NCI-H2171 treated with DMSO at 0.1 percent for 48 hours (cell line): ENCODE data around the gene ADA.

Experiments used
- DNase-seq: peaks from one replicate; lab custom pipeline; 2025; lab: John Stamatoyannopoulos, UW

ADA gene

GRCh38 chr20:44624152-44624551, 27.3 kb downstream of the ADA start:
- no peak for DNase-seq

- no peak for DNase-seq
Measured at GRCh38 chr20:44622501-44623270, 28.8 kb downstream of the ADA start.

GRCh38 chr20:44621939-44622338, 29.6 kb downstream of the ADA start:
- DNase-seq = no peak

- DNase-seq = no peak
Measured at GRCh38 chr20:44621325-44621724, 30.2 kb downstream of the ADA start.

GRCh38 chr20:44620030-44620429, 31.5 kb downstream of the ADA start:
- DNase-seq = no peak

- DNase-seq = no peak
Measured at GRCh38 chr20:44619294-44619693, 32.2 kb downstream of the ADA start.

- no peak for DNase-seq
Measured at GRCh38 chr20:44618318-44618731, 33.2 kb downstream of the ADA start.

- DNase-seq = no peak
Measured at GRCh38 chr20:44616604-44616964, 34.9 kb downstream of the ADA start.

- DNase-seq = no peak
Measured at GRCh38 chr20:44615876-44616603, 35.5 kb downstream of the ADA start.

GRCh38 chr20:44615169-44615791, 36.2 kb downstream of the ADA start:
- no peak for DNase-seq

- no peak for DNase-seq
Measured at GRCh38 chr20:44614525-44614924, 37.0 kb downstream of the ADA start.

- DNase-seq = no peak
Measured at GRCh38 chr20:44613575-44613974, 37.9 kb downstream of the ADA start.

- DNase-seq = no peak
Measured at GRCh38 chr20:44610313-44610962, 41.1 kb downstream of the ADA start.

GRCh38 chr20:44609516-44610312, 41.8 kb downstream of the ADA start:
- DNase-seq = peak; percentile 89

GRCh38 chr20:44609006-44609515, 42.4 kb downstream of the ADA start:
- no peak for DNase-seq

- DNase-seq = no peak
Measured at GRCh38 chr20:44606725-44607441, 44.6 kb downstream of the ADA start.

GRCh38 chr20:44603327-44603726, 48.2 kb downstream of the ADA start:
- DNase-seq = no peak

GRCh38 chr20:44601801-44602204, 49.7 kb downstream of the ADA start:
- DNase-seq = no peak

GRCh38 chr20:44601236-44601671, 50.2 kb downstream of the ADA start:
- no peak for DNase-seq

- no peak for DNase-seq
Measured at GRCh38 chr20:44600758-44601201, 50.7 kb downstream of the ADA start.

GRCh38 chr20:44600301-44600700, 51.2 kb downstream of the ADA start:
- no peak for DNase-seq
